Measurements from ENCODE around the gene TEX30. TPM values are rescaled to one million over a fixed set of nuclear protein-coding genes. Genes with fewer than 3 reads are reported as not detected.

Gene TEX30
- total RNA-seq, 2 experiments from 2014 or later = 30.5 to 32.8 TPM

DNA sequence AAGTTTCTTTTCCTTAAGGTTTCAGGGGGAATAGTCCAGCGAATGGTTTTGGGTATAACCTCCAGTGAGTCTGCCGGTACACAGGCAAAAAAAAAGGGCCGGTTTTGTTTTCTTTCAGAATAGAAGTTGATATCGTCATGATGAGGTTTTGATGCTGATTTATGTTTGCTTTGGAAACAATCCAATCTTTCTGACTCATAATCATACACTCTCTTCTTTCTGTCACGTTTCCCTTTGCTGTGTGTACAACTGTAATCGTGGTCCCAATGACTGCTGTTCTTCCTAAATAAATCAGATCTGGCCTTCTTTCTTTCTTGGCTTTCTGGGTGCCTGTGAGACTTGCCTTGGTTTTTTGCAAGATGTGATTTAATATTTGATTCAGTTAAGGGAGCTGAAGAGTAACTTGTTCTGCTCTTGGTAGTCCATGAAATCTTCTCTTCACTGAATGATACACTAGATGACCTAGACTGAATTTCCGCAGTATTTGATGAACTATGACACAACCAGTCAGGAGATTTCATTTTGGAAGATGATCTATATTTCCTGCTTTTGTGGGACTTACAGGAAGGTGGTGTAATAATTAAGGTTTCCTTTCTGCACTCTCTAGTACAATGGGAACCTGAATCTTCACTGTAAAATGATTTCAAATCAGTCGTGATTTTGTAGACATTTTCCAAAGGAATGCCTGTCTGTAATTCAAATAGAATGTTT is 43.9 kb downstream of the TEX30 start:
- no peak for DNase-seq
- intact Hi-C loops (cut with micrococcal nuclease) = no loop called here
- Mint-ChIP-seq H3K4me1 (ENCODE audit: low read depth) (no peaks in the 10 kb centered on the region), H3K27ac (no peak overlapping the region), H3K27me3 (peaks cover 4% of the 10 kb centered on the region), H3K4me3 (no peak overlapping the region), H3K36me3 (ENCODE audit: low read depth) (no peaks in the 10 kb centered on the region), H3K9me3 (no peaks in the 10 kb centered on the region)
- ChIA-PET CTCF (no interaction called here), POLR2A (no interaction called here)
- TF ChIP-seq, protein P1, sequence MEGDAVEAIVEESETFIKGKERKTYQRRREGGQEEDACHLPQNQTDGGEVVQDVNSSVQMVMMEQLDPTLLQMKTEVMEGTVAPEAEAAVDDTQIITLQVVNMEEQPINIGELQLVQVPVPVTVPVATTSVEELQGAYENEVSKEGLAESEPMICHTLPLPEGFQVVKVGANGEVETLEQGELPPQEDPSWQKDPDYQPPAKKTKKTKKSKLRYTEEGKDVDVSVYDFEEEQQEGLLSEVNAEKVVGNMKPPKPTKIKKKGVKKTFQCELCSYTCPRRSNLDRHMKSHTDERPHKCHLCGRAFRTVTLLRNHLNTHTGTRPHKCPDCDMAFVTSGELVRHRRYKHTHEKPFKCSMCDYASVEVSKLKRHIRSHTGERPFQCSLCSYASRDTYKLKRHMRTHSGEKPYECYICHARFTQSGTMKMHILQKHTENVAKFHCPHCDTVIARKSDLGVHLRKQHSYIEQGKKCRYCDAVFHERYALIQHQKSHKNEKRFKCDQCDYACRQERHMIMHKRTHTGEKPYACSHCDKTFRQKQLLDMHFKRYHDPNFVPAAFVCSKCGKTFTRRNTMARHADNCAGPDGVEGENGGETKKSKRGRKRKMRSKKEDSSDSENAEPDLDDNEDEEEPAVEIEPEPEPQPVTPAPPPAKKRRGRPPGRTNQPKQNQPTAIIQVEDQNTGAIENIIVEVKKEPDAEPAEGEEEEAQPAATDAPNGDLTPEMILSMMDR (IDR thresholded peaks at IDR 0.05) = no peak
- peak; percentile 27 for ATAC-seq

DNA sequence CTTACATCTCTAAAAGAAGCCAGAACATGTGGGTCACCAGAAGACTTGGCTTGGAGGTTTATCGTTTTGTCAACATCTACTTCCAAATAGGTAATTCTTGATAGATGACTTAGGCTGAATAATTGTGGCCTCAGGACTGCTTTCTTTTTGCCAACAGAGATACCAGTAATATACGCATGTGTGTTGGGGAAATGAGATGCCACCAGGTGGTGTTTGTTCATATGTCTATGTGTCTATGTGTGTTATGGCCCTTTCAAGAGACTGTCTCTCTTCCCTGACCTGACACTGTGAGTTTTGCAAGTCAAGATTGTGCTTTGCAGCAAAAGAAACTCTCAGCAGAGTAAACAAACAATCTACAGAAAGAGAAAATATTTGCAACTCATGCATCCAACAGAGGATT is 47.2 kb downstream of the TEX30 start:
- Mint-ChIP-seq H3K27ac (no peak overlapping the region), H3K27me3 (peaks cover 7% of the 10 kb centered on the region), H3K4me1 (ENCODE audit: low read depth) (peaks cover 3% of the 10 kb centered on the region), H3K9me3 (no peaks in the 10 kb centered on the region), H3K4me3 (no peak overlapping the region), H3K36me3 (ENCODE audit: low read depth) (no peaks in the 10 kb centered on the region)
- TF ChIP-seq, protein P1 (IDR thresholded peaks at IDR 0.05) = no peak
- ChIA-PET POLR2A (no interaction called here), CTCF (no interaction called here)
- intact Hi-C loops (cut with micrococcal nuclease) = no loop called here
- no peak for ATAC-seq
- DNase-seq = peak; percentile 10

DNA sequence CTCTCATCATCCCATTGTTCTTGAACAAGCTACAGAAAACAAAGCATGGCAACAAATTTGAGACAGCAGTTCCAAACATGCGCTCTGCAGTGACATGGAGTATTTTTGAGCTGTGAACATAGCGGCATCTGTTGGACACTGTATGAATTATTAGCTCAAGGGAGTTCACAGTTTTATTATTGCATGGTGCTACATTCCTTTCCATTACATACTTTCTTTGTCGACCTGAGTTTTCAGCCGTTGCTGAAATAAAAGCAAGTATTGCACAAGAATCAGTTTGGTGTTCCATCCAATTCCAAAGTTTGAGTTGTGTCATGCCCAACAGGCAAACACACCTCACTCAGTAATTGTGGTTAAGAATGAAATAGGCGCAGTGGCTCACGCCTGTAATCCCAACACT is 48.7 kb downstream of the TEX30 start:
- Mint-ChIP-seq H3K27ac (no peak overlapping the region), H3K4me1 (ENCODE audit: low read depth) (peaks cover 3% of the 10 kb centered on the region), H3K36me3 (ENCODE audit: low read depth) (no peaks in the 10 kb centered on the region), H3K9me3 (no peaks in the 10 kb centered on the region), H3K4me3 (no peak overlapping the region), H3K27me3 (peaks cover 7% of the 10 kb centered on the region)
- CTCF ChIA-PET = interaction anchor here (0.6 to 1.7 kb wide), 10 partner anchors 17 to 147 kb away, joined by 3 to 10 read pairs (median 3); no protein-coding TSS in a partner anchor
- ATAC-seq = no peak
- POLR2A ChIA-PET = no interaction called here
- DNase-seq = no peak
- TF ChIP-seq, protein P1 (IDR thresholded peaks at IDR 0.05) = no peak
- intact Hi-C loops (cut with micrococcal nuclease) = no loop called here

DNA sequence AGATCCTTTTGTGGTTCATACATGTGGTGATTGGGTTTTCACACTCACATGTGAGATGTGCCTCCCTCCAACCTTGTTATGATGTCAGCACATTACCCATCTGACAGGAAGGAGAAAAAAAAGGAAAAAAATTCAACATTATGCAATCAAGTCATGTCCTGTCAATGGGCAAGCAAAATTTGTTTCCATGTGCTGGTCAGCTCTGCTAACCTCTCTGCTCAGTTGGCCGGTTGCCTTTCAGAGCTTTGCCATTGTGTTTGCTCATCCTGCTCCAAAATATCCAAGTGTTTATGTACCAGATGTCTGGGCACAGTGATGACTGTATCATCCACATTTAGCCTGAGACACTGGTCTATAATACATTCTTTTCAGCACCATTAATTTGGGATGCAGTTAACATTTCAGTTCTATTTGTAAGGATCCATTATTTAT is 51.8 kb downstream of the TEX30 start:
- peaks cover 4% of the 10 kb centered on the region for H3K27me3 Mint-ChIP-seq
- no peaks in the 10 kb centered on the region for H3K36me3 Mint-ChIP-seq (ENCODE audit: low read depth)
- ATAC-seq (no peak), DNase-seq (no peak)
- ChIA-PET CTCF (no interaction called here), POLR2A (no interaction called here)
- H3K4me3 Mint-ChIP-seq = no peak overlapping the region
- peaks cover 3% of the 10 kb centered on the region for H3K4me1 Mint-ChIP-seq (ENCODE audit: low read depth)
- intact Hi-C loops (cut with micrococcal nuclease) = no loop called here
- no peak overlapping the region for H3K27ac Mint-ChIP-seq
- TF ChIP-seq, protein P1 (IDR thresholded peaks at IDR 0.05) = no peak
- no peaks in the 10 kb centered on the region for H3K9me3 Mint-ChIP-seq

DNA sequence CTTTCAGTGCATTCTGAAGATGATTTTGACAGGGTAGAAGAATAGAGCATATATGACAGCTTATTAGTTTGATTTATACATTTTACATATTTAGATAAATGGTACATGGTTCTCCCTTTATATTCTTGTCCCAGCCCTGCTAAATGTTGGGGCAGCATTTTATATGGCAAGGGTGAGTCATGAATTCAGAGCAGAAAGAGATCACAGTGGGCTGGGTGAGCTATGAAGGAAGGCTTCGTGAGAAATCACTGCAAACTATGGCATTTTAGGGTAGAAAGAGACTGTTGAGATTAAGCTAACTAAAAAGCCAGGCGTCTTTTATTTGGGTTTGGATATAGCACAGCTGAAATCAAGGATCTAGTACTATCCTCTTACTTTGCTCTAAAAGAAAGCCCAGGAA is 54.8 kb downstream of the TEX30 start:
- no peak for ATAC-seq
- no peak for DNase-seq
- Mint-ChIP-seq H3K4me3 (no peak overlapping the region), H3K27me3 (peaks cover 2% of the 10 kb centered on the region), H3K9me3 (no peaks in the 10 kb centered on the region), H3K4me1 (ENCODE audit: low read depth) (peaks cover 3% of the 10 kb centered on the region), H3K27ac (no peak overlapping the region), H3K36me3 (ENCODE audit: low read depth) (no peaks in the 10 kb centered on the region)
- TF ChIP-seq, protein P1 (IDR thresholded peaks at IDR 0.05) = no peak
- POLR2A ChIA-PET = interaction anchor here (0.8 to 1.1 kb wide), 2 partner anchors 55 to 125 kb away, joined by 3 read pairs; partner anchors contain the start of gene TEX30
- intact Hi-C loops (cut with micrococcal nuclease) = no loop called here
- CTCF ChIA-PET = no interaction called here

Other genes starting within 250 kb of the TEX30 start
- 10 to 100 TPM; 70.3 to 70.8 TPM for gene TPP2, start 176.8 kb downstream of the TEX30 start, total RNA-seq
- gene METTL21C, start 78.7 kb downstream of the TEX30 start, total RNA-seq = not detected
- gene POGLUT2, start 25.2 kb upstream of the TEX30 start, total RNA-seq = 1 to 10 TPM; 3.4 to 4.2 TPM
- gene BIVM, start 25.3 kb upstream of the TEX30 start, total RNA-seq = 10 to 100 TPM; 17.3 to 18.4 TPM
- 10 to 100 TPM; 59.4 to 66.5 TPM for gene ERCC5, start 72.2 kb upstream of the TEX30 start, total RNA-seq